IPS-NIHi7 (cell line): ENCODE results near the gene ZNF628.
"Not testable (repeated sequence)": the region's sequence is repeated elsewhere in the genome, so short reads cannot be mapped to it uniquely, and the experiment has no call there.

Experiments used
- DNase-seq: peaks from one replicate; pipeline ENCODE4 v3.0.0; 2012; ENCODE audit warnings: mixed read lengths; ENCODE audit errors: extremely low spot score

ZNF628 gene

DNA sequence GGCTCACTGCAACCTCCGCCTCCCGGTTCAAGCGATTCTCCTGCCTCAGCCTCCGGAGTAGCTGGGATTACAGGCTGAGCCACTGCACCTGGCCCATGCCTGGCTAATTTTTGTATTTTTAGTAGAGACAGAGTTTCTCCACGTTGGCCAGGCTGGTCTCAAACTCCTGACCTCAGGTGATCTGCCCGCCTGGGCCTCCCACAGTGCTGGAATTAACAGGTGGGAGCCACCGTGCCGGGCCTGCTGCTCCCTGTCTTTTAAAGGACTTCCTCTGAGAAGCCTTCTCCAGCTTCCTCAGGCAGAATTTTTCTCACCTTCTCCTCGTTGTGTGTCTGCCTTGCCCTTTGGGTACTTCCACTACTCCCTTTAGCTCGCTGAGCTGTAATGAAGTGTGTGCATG is 20.4 kb downstream of the ZNF628 start:
- not testable (repeated sequence) for DNase-seq

DNA sequence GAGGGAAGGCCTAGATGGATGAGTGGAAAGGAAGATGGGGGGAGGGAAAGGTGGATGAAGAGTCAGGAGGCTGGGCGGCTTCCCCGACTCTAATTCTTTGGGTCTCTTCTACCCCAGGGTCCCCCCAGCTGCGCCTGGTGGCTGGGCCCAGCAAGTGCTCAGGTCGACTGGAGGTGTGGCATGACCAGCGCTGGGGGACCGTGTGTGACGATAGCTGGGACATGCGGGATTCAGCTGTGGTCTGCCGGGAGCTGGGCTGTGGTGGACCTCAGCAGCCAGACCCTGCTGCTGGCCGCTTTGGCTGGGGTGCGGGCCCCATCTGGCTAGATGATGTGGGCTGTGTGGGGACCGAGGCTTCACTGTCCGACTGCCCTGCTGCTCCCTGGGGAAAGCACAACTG is 21.3 kb downstream of the ZNF628 start:
- DNase-seq = no peak

DNA sequence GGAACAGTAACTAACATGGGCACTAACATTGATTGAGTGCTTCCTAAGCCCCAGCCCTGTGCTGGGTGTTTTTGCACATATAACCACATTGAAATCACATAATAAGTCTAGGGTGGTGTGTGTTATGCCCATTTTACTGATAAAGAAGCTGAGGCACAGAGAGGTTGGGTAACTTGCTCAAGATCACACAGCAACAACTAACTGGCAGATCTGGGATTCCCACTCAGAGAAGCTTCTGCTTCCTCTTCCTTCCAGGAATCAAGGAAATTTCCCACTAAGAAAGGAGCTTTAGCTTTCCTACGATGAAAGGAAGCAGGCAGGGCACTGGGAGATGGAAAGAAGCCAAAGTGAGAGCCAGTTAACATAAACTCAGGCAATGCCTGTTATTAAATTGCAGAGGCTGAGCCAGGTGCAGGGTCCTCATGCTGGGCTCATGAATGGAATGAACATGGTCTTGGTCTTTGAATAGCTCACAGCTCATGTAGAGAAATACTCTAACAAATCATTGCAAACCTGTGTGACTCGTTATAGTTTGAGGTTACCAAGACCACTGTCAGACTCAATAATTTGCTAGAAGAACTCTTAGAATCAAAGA is 21.9 kb downstream of the ZNF628 start:
- DNase-seq = no peak

GRCh38 chr19:55500368-55500952 is 24.0 kb downstream of the ZNF628 start:
- no peak for DNase-seq

DNA sequence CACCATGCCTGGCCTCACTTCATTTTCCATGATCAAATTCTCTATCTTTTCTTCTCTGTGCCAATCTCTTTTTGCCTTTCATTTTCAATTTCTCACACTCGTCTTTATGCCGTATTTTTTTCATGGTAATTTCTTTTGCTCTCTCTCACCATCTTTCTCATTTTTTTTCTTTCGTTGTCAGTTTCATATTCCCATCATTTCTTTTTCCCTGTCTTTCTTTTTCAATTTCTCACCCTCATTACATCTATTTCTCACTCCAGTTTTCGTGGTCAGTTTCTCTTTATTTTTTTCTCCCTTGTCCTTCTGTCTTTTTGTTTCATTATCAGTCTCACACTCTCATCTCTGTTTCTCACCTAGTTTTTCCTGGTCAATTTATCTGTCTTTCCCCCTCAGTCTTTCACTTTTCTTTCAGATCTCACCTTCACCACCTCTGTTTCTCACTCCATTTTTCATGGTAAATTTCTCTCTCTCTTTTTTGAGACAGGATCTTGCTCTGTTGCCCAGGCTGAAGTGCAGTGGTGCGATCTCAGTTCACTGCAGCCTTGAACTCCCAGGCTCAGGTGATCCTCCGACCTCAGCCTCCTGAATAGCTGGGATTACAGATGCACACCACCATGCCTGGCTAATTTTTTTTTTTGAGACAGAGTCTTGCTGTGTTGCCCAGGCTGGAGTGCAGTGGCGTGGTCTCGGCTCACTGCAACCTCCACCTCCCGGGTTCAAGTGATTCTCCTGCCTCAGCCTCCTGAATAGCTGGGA is 26.0 kb downstream of the ZNF628 start:
- DNase-seq = no peak

DNA sequence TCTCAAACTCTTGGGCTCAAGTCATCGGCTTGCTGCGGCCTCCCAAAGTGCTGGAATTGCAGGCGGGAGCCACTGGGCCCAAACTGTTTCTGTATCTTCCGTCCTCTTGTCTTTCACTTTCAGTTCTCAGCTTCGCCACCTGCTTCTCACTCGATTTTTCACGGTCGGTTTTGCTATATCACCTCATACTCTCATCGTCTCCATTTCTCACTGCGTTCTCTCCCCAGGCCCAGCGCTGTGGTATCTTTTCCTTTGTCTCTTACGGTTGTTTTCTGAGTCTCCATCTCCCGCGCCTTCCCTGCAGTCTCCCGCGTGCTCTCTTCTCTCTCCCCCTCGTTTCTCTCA is 26.7 kb downstream of the ZNF628 start:
- DNase-seq = no peak

DNA sequence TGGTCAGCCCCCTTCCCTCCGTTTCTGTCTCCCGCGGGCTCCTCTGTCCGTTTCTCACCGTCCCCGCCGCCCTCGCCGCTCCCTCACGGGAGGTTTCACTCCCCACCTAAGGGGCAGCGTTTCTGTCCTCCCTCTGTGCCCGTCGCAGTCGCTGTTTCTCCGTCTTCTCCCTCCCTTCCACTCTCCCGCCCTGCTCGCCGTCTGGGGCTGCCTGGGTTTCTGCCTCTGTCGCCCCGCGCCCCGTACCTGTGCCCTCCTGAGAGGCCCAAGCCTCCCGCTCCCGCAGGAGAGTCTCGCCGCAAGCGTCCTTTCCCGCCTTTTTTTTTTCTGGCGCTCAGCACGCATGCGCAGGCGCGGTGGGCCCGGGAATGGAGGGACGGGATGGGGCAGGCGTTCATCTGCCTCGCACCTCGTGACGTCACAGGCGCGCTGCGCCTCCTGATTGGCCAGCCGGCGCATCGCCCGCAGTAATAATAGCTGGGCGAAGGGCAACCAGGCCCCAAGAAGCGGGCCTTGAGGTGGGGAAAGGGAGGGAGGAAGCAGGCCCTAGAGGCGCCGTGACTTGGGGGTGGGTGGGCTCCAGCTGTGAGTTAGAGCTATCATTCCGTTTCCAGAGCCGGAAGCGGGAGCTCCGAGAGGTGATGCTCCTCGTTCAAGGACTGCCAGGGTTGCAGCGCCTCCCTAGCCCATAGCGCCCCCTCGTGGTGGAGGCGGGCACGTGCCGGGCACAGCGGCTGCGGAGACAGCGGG is 27.3 kb downstream of the ZNF628 start:
- DNase-seq = peak; percentile 98

DNA sequence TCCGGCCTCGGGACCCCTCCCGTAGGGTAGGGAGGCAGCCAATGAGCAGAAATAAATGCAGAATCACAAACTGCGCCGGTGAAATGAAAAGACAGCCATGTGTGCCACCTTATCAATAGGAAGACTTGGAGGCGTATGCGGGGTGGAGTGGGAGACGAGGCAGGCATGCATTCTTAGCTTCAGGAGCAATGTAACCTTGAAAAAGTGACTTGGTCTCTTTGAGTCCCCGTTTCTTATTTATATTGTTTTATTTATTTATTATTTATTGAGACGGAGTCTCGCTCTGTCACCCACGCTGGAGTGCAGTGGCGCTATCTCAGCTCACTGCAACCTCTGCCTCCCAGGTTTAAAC is 27.8 kb downstream of the ZNF628 start:
- DNase-seq = no peak

DNA sequence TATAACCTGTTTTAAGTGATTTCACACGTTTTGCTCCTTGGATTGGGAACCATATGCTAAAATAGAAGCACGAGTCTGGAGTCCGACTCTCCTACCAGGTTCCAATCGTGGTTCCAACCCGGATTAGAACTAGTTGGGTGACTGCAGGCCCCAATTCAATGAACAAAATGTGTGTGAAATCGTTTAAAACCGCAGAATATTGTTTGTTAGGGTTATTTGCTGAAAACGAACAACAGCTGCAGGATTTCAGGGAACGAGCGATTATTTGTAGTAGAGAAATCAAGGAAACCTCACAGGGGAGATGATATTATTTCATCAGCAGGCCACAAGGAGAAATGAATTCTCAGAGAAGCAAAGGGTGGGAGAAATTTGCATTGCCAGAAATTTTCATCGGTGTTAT is 28.6 kb downstream of the ZNF628 start:
- DNase-seq = no peak

GRCh38 chr19:55508120-55508519 is 31.7 kb downstream of the ZNF628 start:
- DNase-seq = no peak

DNA sequence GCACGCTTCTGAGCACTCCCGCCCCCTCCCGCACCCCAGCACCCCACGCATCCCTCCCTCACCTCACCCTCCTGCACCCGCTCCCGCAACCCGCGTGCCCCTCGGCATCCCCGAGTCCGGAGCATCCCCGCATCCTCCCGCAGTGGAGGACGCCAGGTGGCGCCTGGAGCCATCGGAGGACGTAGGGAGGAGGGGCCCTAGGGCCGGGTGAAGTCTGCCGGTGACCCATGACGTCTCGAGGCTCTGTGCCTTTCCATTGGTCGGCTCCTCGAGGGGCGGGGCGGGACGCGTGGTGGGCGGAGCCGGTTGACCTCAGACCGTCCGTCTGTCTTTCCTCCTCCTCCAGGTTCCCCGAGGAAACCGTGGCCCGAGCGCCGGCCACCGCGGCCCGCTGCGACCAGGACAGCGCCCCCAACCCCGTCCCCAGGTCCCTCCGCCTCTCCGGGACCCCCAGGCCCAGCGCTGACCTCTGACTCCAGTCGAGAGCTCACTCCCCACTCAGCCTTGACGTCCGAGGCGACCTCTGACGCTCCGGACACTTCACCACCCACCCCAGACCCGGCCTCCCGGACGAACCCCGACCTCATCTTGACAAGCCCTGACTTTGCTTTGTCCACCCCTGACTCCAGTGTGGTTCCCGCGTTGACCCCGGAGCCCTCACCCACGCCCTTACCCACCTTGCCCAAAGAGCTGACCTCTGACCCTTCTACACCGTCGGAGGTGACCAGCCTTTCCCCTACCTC is 40.6 kb downstream of the ZNF628 start:
- DNase-seq = peak; percentile 100

GRCh38 chr19:55519451-55520311 is 43.3 kb downstream of the ZNF628 start:
- DNase-seq = no peak

- DNase-seq = no peak
Measured at GRCh38 chr19:55520691-55521292, 44.4 kb downstream of the ZNF628 start.

DNA sequence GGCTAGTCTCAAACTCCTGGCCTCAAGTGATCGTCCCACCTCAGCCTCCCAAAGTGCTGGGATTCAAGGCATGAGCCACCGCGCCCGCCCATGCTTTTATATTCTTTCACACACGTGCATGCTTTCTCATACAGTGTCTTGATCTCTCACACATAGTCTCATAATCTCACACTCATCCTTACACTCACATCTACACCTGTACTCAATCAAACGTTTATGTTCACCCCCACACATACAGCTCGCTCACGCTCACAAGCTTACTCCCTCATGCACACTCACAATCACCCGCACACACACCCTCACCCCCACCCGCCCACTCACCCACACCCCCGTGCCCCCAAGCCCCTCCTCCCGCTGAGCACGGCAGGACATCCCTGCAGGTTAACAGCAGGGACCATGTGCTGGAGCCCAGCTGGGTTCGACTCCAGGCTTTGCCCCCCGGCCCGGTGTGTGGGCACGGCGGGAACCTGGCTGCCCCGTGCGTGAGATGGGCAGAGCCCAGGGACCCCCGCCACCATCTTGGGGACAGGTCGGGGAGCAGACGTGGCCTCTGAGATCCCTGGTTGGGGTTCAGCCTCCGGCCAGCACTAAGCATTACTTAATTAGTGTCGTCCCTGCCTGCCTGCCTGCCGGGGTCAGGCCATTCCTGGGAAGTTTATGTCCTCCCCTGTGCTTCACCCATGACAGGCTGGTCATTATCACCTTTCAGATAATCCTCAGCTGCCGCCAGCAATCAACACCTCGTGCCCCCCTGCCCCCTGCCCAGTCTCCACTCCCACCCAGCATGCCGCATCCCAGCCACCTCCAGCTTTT is 49.1 kb downstream of the ZNF628 start:
- DNase-seq = no peak

GRCh38 chr19:55526216-55527196 is 50.1 kb downstream of the ZNF628 start:
- peak; percentile 53 for DNase-seq

- DNase-seq = no peak
Measured at GRCh38 chr19:55527197-55528029, 51.0 kb downstream of the ZNF628 start.

- no peak for DNase-seq
Measured at GRCh38 chr19:55528030-55528803, 51.8 kb downstream of the ZNF628 start.
